Germinal center (tissue), 1 donor: ENCODE measurements around the gene MAP3K6.
A peak's percentile ranks its signal among the peaks of the same experiment; 100 is the strongest.
"Not testable (repeated sequence)": the region's sequence is repeated elsewhere in the genome, so short reads cannot be mapped to it uniquely, and the experiment has no call there.

Experiments used
- DNase-seq: peaks from one replicate; pipeline ENCODE4 v3.0.0; 2012; ENCODE audit warnings: mixed read lengths, low spot score

MAP3K6 gene

GRCh38 chr1:27366411-27367159 lies at the start of gene MAP3K6:
MAP3K6 (minus strand) TSS chr1:27366961; CDS start chr1:27366597, 364 bp downstream.
- DNase-seq, result peak; percentile 69

GRCh38 chr1:27414091-27414490 lies 47.3 kb upstream of the MAP3K6 start:
- DNase-seq, result no peak

GRCh38 chr1:27413004-27413403 lies 46.2 kb upstream of the MAP3K6 start:
- DNase-seq, result no peak

GRCh38 chr1:27412502-27412901 lies 45.7 kb upstream of the MAP3K6 start:
- no peak for DNase-seq

- DNase-seq, result no peak
Measured at GRCh38 chr1:27410709-27411108, 43.9 kb upstream of the MAP3K6 start.

- DNase-seq, result no peak
Measured at GRCh38 chr1:27409669-27410068, 42.9 kb upstream of the MAP3K6 start.

- no peak for DNase-seq
Measured at GRCh38 chr1:27408151-27408550, 41.4 kb upstream of the MAP3K6 start.

- not testable (repeated sequence) for DNase-seq
Measured at GRCh38 chr1:27406791-27407190, 40.0 kb upstream of the MAP3K6 start.

- no peak for DNase-seq
Measured at GRCh38 chr1:27406362-27406680, 39.6 kb upstream of the MAP3K6 start.

- DNase-seq, result not testable (repeated sequence)
Measured at GRCh38 chr1:27405598-27406361, 39.0 kb upstream of the MAP3K6 start.

GRCh38 chr1:27405074-27405473 lies 38.3 kb upstream of the MAP3K6 start:
- no peak for DNase-seq

- no peak for DNase-seq
Measured at GRCh38 chr1:27403931-27404330, 37.2 kb upstream of the MAP3K6 start.

GRCh38 chr1:27403065-27403726 lies 36.4 kb upstream of the MAP3K6 start:
- DNase-seq, result peak; percentile 75

GRCh38 chr1:27402349-27402754 lies 35.6 kb upstream of the MAP3K6 start:
- no peak for DNase-seq

- no peak for DNase-seq
Measured at GRCh38 chr1:27400963-27401341, 34.2 kb upstream of the MAP3K6 start.

GRCh38 chr1:27400082-27400962 lies 33.6 kb upstream of the MAP3K6 start:
- DNase-seq, result no peak

GRCh38 chr1:27399251-27400025 lies 32.7 kb upstream of the MAP3K6 start:
- DNase-seq, result no peak

GRCh38 chr1:27398405-27399149 lies 31.8 kb upstream of the MAP3K6 start:
- DNase-seq, result no peak

GRCh38 chr1:27397749-27398148 lies 31.0 kb upstream of the MAP3K6 start:
- no peak for DNase-seq

- DNase-seq, result no peak
Measured at GRCh38 chr1:27397110-27397509, 30.3 kb upstream of the MAP3K6 start.
